Measurements from ENCODE around the gene NACAD.

NACAD gene

GRCh38 chr7:45074528-45075354 is 14.0 kb downstream of the NACAD start:
- DNase-seq = no peak

GRCh38 chr7:45073786-45074527 is 14.8 kb downstream of the NACAD start:
- DNase-seq = no peak

- peak; percentile 28 to 45 for DNase-seq
Measured at GRCh38 chr7:45073031-45073785, 15.6 kb downstream of the NACAD start.

GRCh38 chr7:45072131-45073030 is 16.4 kb downstream of the NACAD start:
- peak; percentile 43 to 63 for DNase-seq

- peak; percentile 24 to 40 for DNase-seq
Measured at GRCh38 chr7:45071528-45071927, 17.2 kb downstream of the NACAD start.

GRCh38 chr7:45070254-45070642 is 18.5 kb downstream of the NACAD start:
- DNase-seq = no peak

GRCh38 chr7:45069444-45070253 is 19.1 kb downstream of the NACAD start:
- no peak for DNase-seq

GRCh38 chr7:45068236-45069023 is 20.3 kb downstream of the NACAD start:
- no peak for DNase-seq

GRCh38 chr7:45067582-45067981 is 21.2 kb downstream of the NACAD start:
- no peak for DNase-seq

- no peak for DNase-seq
Measured at GRCh38 chr7:45066409-45066808, 22.4 kb downstream of the NACAD start.

GRCh38 chr7:45065031-45065995 is 23.5 kb downstream of the NACAD start:
- DNase-seq = no peak

GRCh38 chr7:45064047-45064725 is 24.6 kb downstream of the NACAD start:
- DNase-seq = no peak

GRCh38 chr7:45061806-45062425 is 26.9 kb downstream of the NACAD start:
- peak in 1 of 2 donors; percentile 15 for DNase-seq

GRCh38 chr7:45061352-45061751 is 27.4 kb downstream of the NACAD start:
- DNase-seq = no peak

- no peak for DNase-seq
Measured at GRCh38 chr7:45060295-45060694, 28.5 kb downstream of the NACAD start.

- DNase-seq = peak in 1 of 2 donors; percentile 9
Measured at GRCh38 chr7:45057878-45058277, 30.9 kb downstream of the NACAD start.

GRCh38 chr7:45055594-45056219 is 33.1 kb downstream of the NACAD start:
- DNase-seq = no peak

- no peak for DNase-seq
Measured at GRCh38 chr7:45055016-45055415, 33.8 kb downstream of the NACAD start.

Data from inflammatory macrophage (primary cell).